ENCODE results near the gene ENTPD1. TPM values are rescaled to one million over a fixed set of nuclear protein-coding genes. Genes with fewer than 3 reads are reported as not detected.

ENTPD1 gene
- total and polyA plus RNA-seq, 2 experiments from 2014 or later, result 1.5 to 8.9 TPM

- Histone ChIP-seq H3K36me3 (replicated peaks; ENCODE audit: insufficient read depth, low read depth) (no peaks in the 10 kb centered on the region), H2AFZ (no peak overlapping the region), H3K79me2 (no peaks in the 10 kb centered on the region), H3K4me1 (ENCODE audit: insufficient read depth) (no peaks in the 10 kb centered on the region), H3K27ac (no peak overlapping the region), H3K4me2 (no peak overlapping the region), H3K27me3 (no peaks in the 10 kb centered on the region), H4K20me1 (ENCODE audit: insufficient read depth, poor library complexity, severe bottlenecking) (no peaks in the 10 kb centered on the region), H3K4me3 (no peak overlapping the region), H3K9me3 (ENCODE audit: low read depth) (no peaks in the 10 kb centered on the region), H3K9me2 (replicated peaks; ENCODE audit: insufficient read depth) (no peaks in the 10 kb centered on the region)
- DNase-seq (ENCODE audit: low spot score), result no peak
- WGBS (ENCODE audit: low lambda C conversion rate, missing lambda C conversion rate), result 73% methylated on average over 3 of the region's 3 CpGs
- TF ChIP-seq CTCF (IDR thresholded peaks at IDR 0.05; ENCODE audit: poor library complexity), result no peak
- TF ChIP-seq EZH2phosphoT487 (IDR thresholded peaks at IDR 0.05; ENCODE audit: low read depth, severe bottlenecking, unreplicated experiment), result no peak
- no peak for TF ChIP-seq EZH2 (IDR thresholded peaks at IDR 0.05; ENCODE audit: borderline replicate concordance)
Measured at GRCh38 chr10:95794195-95794594, 38.2 kb downstream of the ENTPD1 start.

GRCh38 chr10:95795602-95796001 is 39.6 kb downstream of the ENTPD1 start:
- Histone ChIP-seq H3K4me3 (no peak overlapping the region), H4K20me1 (ENCODE audit: insufficient read depth, poor library complexity, severe bottlenecking) (no peaks in the 10 kb centered on the region), H3K9me3 (ENCODE audit: low read depth) (no peaks in the 10 kb centered on the region), H3K4me2 (no peak overlapping the region), H3K36me3 (replicated peaks; ENCODE audit: insufficient read depth, low read depth) (no peaks in the 10 kb centered on the region), H2AFZ (no peak overlapping the region), H3K27me3 (no peaks in the 10 kb centered on the region), H3K79me2 (no peaks in the 10 kb centered on the region), H3K9me2 (replicated peaks; ENCODE audit: insufficient read depth) (no peaks in the 10 kb centered on the region), H3K4me1 (ENCODE audit: insufficient read depth) (no peaks in the 10 kb centered on the region), H3K27ac (no peak overlapping the region)
- DNase-seq (ENCODE audit: low spot score), result no peak
- TF ChIP-seq EZH2 (IDR thresholded peaks at IDR 0.05; ENCODE audit: borderline replicate concordance) (no peak), EZH2phosphoT487 (IDR thresholded peaks at IDR 0.05; ENCODE audit: low read depth, severe bottlenecking, unreplicated experiment) (no peak), CTCF (IDR thresholded peaks at IDR 0.05; ENCODE audit: poor library complexity) (no peak)
- 93% methylated on average over 3 of the region's 3 CpGs for WGBS (ENCODE audit: low lambda C conversion rate, missing lambda C conversion rate)

- Histone ChIP-seq H3K4me3 (no peak overlapping the region), H3K4me2 (no peak overlapping the region), H3K36me3 (replicated peaks; ENCODE audit: insufficient read depth, low read depth) (no peaks in the 10 kb centered on the region), H2AFZ (no peak overlapping the region), H3K79me2 (no peaks in the 10 kb centered on the region), H3K4me1 (ENCODE audit: insufficient read depth) (no peaks in the 10 kb centered on the region), H3K27me3 (no peaks in the 10 kb centered on the region), H4K20me1 (ENCODE audit: insufficient read depth, poor library complexity, severe bottlenecking) (no peaks in the 10 kb centered on the region), H3K27ac (no peak overlapping the region), H3K9me2 (replicated peaks; ENCODE audit: insufficient read depth) (no peaks in the 10 kb centered on the region), H3K9me3 (ENCODE audit: low read depth) (no peaks in the 10 kb centered on the region)
- DNase-seq (ENCODE audit: low spot score), result no peak
- no peak for TF ChIP-seq CTCF (IDR thresholded peaks at IDR 0.05; ENCODE audit: poor library complexity)
- TF ChIP-seq EZH2phosphoT487 (IDR thresholded peaks at IDR 0.05; ENCODE audit: low read depth, severe bottlenecking, unreplicated experiment), result no peak
- TF ChIP-seq EZH2 (IDR thresholded peaks at IDR 0.05; ENCODE audit: borderline replicate concordance), result no peak
Measured at GRCh38 chr10:95796504-95796903, 40.5 kb downstream of the ENTPD1 start.

Measured in hepatocyte (in vitro differentiated cells).